Naive B cell (primary cell): ENCODE data around the gene TUBA4A. TPM values are rescaled to one million over a fixed set of nuclear protein-coding genes. Genes with fewer than 3 reads are reported as not detected.
A peak's percentile ranks its signal among the peaks of the same experiment; 100 is the strongest.

Source experiments
- ATAC-seq, 2 donors: fragments of 150-1000 bp; cut with Tn5 transposase; 2 replicates each; pipeline ENCODE4 v1.10.0; 2021; ENCODE audit warnings: low read depth in 2 of 2, mild to moderate bottlenecking in 2 of 2, moderate library complexity in 2 of 2
- DNase-seq: peaks from one replicate; pipeline ENCODE4 v3.0.0; 2022
- H3K27ac Mint-ChIP-seq, 6 donors: one replicate each; pipeline ENCODE4 v1.8.0; 2020 to 2022; ENCODE audit warnings: mild to moderate bottlenecking in 6 of 6, mixed read lengths in 6 of 6, moderate library complexity in 5 of 6, inconsistent platforms in 2 of 6
- H3K27me3 Mint-ChIP-seq, 3 donors: one replicate each; pipeline ENCODE4 v1.8.0; 2021 to 2022; ENCODE audit warnings: mixed read lengths in 3 of 3, mild to moderate bottlenecking in 1 of 3
- H3K36me3 Mint-ChIP-seq, 2 donors: one replicate each; pipeline ENCODE4 v1.8.0; 2020 to 2022; ENCODE audit warnings: mixed read lengths in 2 of 2, inconsistent platforms in 1 of 2, mild to moderate bottlenecking in 1 of 2
- H3K4me1 Mint-ChIP-seq, 3 donors: one replicate each; pipeline ENCODE4 v1.8.0; 2020 to 2022; ENCODE audit warnings: mixed read lengths in 3 of 3, inconsistent platforms in 1 of 3, mild to moderate bottlenecking in 1 of 3, moderate library complexity in 1 of 3
- H3K4me3 Mint-ChIP-seq, 8 donors: one replicate each; pipeline ENCODE4 v1.8.0; 2020 to 2022; ENCODE audit warnings: mild to moderate bottlenecking in 8 of 8, mixed read lengths in 8 of 8, moderate library complexity in 8 of 8, inconsistent platforms in 2 of 8
- H3K9me3 Mint-ChIP-seq, 7 donors: one replicate each; pipeline ENCODE4 v1.8.0; 2020 to 2022; ENCODE audit warnings: mixed read lengths in 7 of 7, mild to moderate bottlenecking in 5 of 7, inconsistent platforms in 2 of 7, moderate library complexity in 1 of 7
- polyA plus RNA-seq, 6 donors: library from polyadenylated mRNA; unstranded; fragments of 300-500 nt; fragmentation: Illumina TruSeq; gene quantifications; one replicate each; pipeline ENCODE4 v1.2.3, GENCODE V29; 2021; ENCODE audit warnings: low read depth in 6 of 6

Gene TUBA4A
- polyA plus RNA-seq, 6 donors from 2014 or later, result 129 to 165 (median 149) TPM

- peaks cover 32 to 35% (median 33%) of the 10 kb centered on the region in 3 donors for H3K4me1 Mint-ChIP-seq
- DNase-seq (no peak), ATAC-seq (no peak)
- H3K36me3 Mint-ChIP-seq, result peaks cover 5 to 18% of the 10 kb centered on the region in 2 donors
- H3K4me3 Mint-ChIP-seq, result peak overlapping the region in 2 of 8 donors; percentile 56 to 75
- no peaks in the 10 kb centered on the region for H3K9me3 Mint-ChIP-seq
- no peaks in the 10 kb centered on the region for H3K27me3 Mint-ChIP-seq
- H3K27ac Mint-ChIP-seq, result peak overlapping the region; percentile 3 to 98 (median 76)
Observed at GRCh38 chr2:219282943-219283581, 29.3 kb upstream of the TUBA4A start.

GRCh38 chr2:219282375-219282774 lies 28.7 kb upstream of the TUBA4A start:
- ATAC-seq, result no peak

GRCh38 chr2:219281588-219281987 lies 27.9 kb upstream of the TUBA4A start:
- Mint-ChIP-seq H3K36me3 (peaks cover 5 to 18% of the 10 kb centered on the region in 2 donors), H3K27me3 (no peaks in the 10 kb centered on the region), H3K4me3 (peak overlapping the region in 1 of 8 donors; percentile 94), H3K4me1 (peaks cover 42 to 45% (median 44%) of the 10 kb centered on the region in 3 donors), H3K27ac (peak overlapping the region; percentile 6 to 100 (median 98)), H3K9me3 (no peaks in the 10 kb centered on the region)
- DNase-seq, result no peak
- no peak for ATAC-seq

More at GRCh38 chr2:219282375-219282774, 28.7 kb upstream of the TUBA4A start:
- Mint-ChIP-seq H3K27ac (peak overlapping the region in 4 of 6 donors; percentile 3 to 98 (median 66)), H3K4me1 (peaks cover 39 to 42% (median 40%) of the 10 kb centered on the region in 3 donors), H3K4me3 (peak overlapping the region in 2 of 8 donors; percentile 8 to 94), H3K27me3 (no peaks in the 10 kb centered on the region), H3K9me3 (no peaks in the 10 kb centered on the region), H3K36me3 (peaks cover 5 to 18% of the 10 kb centered on the region in 2 donors)
- DNase-seq, result no peak

- Mint-ChIP-seq H3K36me3 (peaks cover 5 to 17% of the 10 kb centered on the region in 2 donors), H3K4me3 (peak overlapping the region; percentile 83 to 96 (median 95)), H3K4me1 (peaks cover 39 to 44% (median 39%) of the 10 kb centered on the region in 3 donors), H3K9me3 (no peaks in the 10 kb centered on the region), H3K27ac (peak overlapping the region; percentile 98 to 100 (median 100)), H3K27me3 (no peaks in the 10 kb centered on the region)
- no peak for ATAC-seq
- DNase-seq, result peak; percentile 45
Observed at GRCh38 chr2:219280651-219281050, 26.9 kb upstream of the TUBA4A start.

- H3K27me3 Mint-ChIP-seq, result no peaks in the 10 kb centered on the region
- H3K36me3 Mint-ChIP-seq, result peaks cover 5 to 11% of the 10 kb centered on the region in 2 donors
- DNase-seq, result no peak
- peaks cover 36 to 44% (median 39%) of the 10 kb centered on the region in 3 donors for H3K4me1 Mint-ChIP-seq
- peak overlapping the region; percentile 98 to 100 (median 100) for H3K27ac Mint-ChIP-seq
- no peak for ATAC-seq
- H3K9me3 Mint-ChIP-seq, result no peaks in the 10 kb centered on the region
- peak overlapping the region; percentile 83 to 96 (median 95) for H3K4me3 Mint-ChIP-seq
Observed at GRCh38 chr2:219279916-219280516, 26.3 kb upstream of the TUBA4A start.

- peaks cover 36 to 44% (median 39%) of the 10 kb centered on the region in 3 donors for H3K4me1 Mint-ChIP-seq
- ATAC-seq (peak; percentile 73 to 76), DNase-seq (peak; percentile 100)
- peak within 1 kb of the TSS; percentile 83 to 96 (median 95) for H3K4me3 Mint-ChIP-seq
- H3K36me3 Mint-ChIP-seq, result peaks cover 5 to 10% of the 10 kb centered on the region in 2 donors
- no peaks in the 10 kb centered on the region for H3K27me3 Mint-ChIP-seq
- H3K9me3 Mint-ChIP-seq, result no peaks in the 10 kb centered on the region
- peak within 1 kb of the TSS; percentile 98 to 100 (median 100) for H3K27ac Mint-ChIP-seq
Observed at GRCh38 chr2:219279151-219279915, 25.6 kb upstream of the TUBA4A start, which contains the start of gene DNAJB2. Gene DNAJB2, plus strand, starts transcription at chr2:219279366. Its CDS starts 468 bp downstream, at chr2:219279834.

- H3K4me1 Mint-ChIP-seq, result peaks cover 36 to 44% (median 39%) of the 10 kb centered on the region in 3 donors
- peaks cover 5 to 10% of the 10 kb centered on the region in 2 donors for H3K36me3 Mint-ChIP-seq
- no peak for DNase-seq
Observed at GRCh38 chr2:219278655-219279150, 25.0 kb upstream of the TUBA4A start.

GRCh38 chr2:219277703-219278654 lies 24.3 kb upstream of the TUBA4A start:
- no peaks in the 10 kb centered on the region for H3K27me3 Mint-ChIP-seq
- H3K27ac Mint-ChIP-seq, result peak overlapping the region; percentile 98 to 100 (median 100)
- peaks cover 4 to 6% of the 10 kb centered on the region in 2 donors for H3K36me3 Mint-ChIP-seq
- H3K9me3 Mint-ChIP-seq, result no peaks in the 10 kb centered on the region
- ATAC-seq (no peak), DNase-seq (peak; percentile 75)
- peak overlapping the region; percentile 83 to 96 (median 94) for H3K4me3 Mint-ChIP-seq
- H3K4me1 Mint-ChIP-seq, result peaks cover 36 to 42% (median 39%) of the 10 kb centered on the region in 3 donors

More at GRCh38 chr2:219278655-219279150, 25.0 kb upstream of the TUBA4A start:
- Mint-ChIP-seq H3K4me3 (peak overlapping the region; percentile 83 to 96 (median 94)), H3K27ac (peak overlapping the region; percentile 98 to 100 (median 100)), H3K9me3 (no peaks in the 10 kb centered on the region), H3K27me3 (no peaks in the 10 kb centered on the region)
- no peak for ATAC-seq

- Mint-ChIP-seq H3K9me3 (no peaks in the 10 kb centered on the region), H3K4me1 (peaks cover 19 to 22% (median 21%) of the 10 kb centered on the region in 3 donors), H3K36me3 (no peaks in the 10 kb centered on the region), H3K4me3 (peak overlapping the region in 1 of 8 donors; percentile 75), H3K27ac (no peak overlapping the region), H3K27me3 (no peaks in the 10 kb centered on the region)
- DNase-seq, result no peak
- no peak for ATAC-seq
Observed at GRCh38 chr2:219274361-219274921, 20.7 kb upstream of the TUBA4A start.

GRCh38 chr2:219273937-219274336 lies 20.2 kb upstream of the TUBA4A start:
- no peaks in the 10 kb centered on the region for H3K9me3 Mint-ChIP-seq
- peaks cover 18 to 20% (median 18%) of the 10 kb centered on the region in 3 donors for H3K4me1 Mint-ChIP-seq
- no peaks in the 10 kb centered on the region for H3K36me3 Mint-ChIP-seq
- H3K27me3 Mint-ChIP-seq, result no peaks in the 10 kb centered on the region
- H3K4me3 Mint-ChIP-seq, result no peak overlapping the region
- no peak for ATAC-seq
- no peak for DNase-seq
- no peak overlapping the region for H3K27ac Mint-ChIP-seq

- Mint-ChIP-seq H3K27me3 (no peaks in the 10 kb centered on the region), H3K4me1 (peaks cover 9 to 11% (median 9%) of the 10 kb centered on the region in 3 donors), H3K27ac (no peak overlapping the region), H3K36me3 (no peaks in the 10 kb centered on the region), H3K4me3 (no peak overlapping the region), H3K9me3 (no peaks in the 10 kb centered on the region)
- DNase-seq, result no peak
- ATAC-seq, result no peak
Observed at GRCh38 chr2:219272995-219273394, 19.3 kb upstream of the TUBA4A start.

- no peaks in the 10 kb centered on the region for H3K36me3 Mint-ChIP-seq
- H3K9me3 Mint-ChIP-seq, result no peaks in the 10 kb centered on the region
- H3K4me1 Mint-ChIP-seq, result peaks cover 3 to 4% (median 3%) of the 10 kb centered on the region in 3 donors
- no peak overlapping the region for H3K4me3 Mint-ChIP-seq
- H3K27me3 Mint-ChIP-seq, result no peaks in the 10 kb centered on the region
- ATAC-seq (no peak), DNase-seq (no peak)
- H3K27ac Mint-ChIP-seq, result no peak overlapping the region
Observed at GRCh38 chr2:219272356-219272755, 18.6 kb upstream of the TUBA4A start.
